DND-41 (cell line): ENCODE measurements around the gene CC2D2B.

ENCODE experiments used
- ATAC-seq: fragments of 200-7000 bp; cut with Tn5 transposase; 3 replicates; pipeline ENCODE4 v1.9.1; 2021; ENCODE audit warnings: low read depth; ENCODE audit not compliant: insufficient read depth
- DNase-seq: peaks from one replicate; pipeline ENCODE4 v3.0.0-alpha.2; 2020
- H2AFZ ChIP-seq: 2 replicates; pipeline ENCODE4 v1.6.0; 2012; ENCODE audit warnings: low read depth, low read length
- H3K27ac ChIP-seq: 2 replicates; pipeline ENCODE4 v1.5.1; 2012; ENCODE audit warnings: low read length, inconsistent platforms
- H3K27me3 ChIP-seq: fragments of 200-600 bp; sonication (generic); 2 replicates; pipeline ENCODE4 v1.6.0; 2012; ENCODE audit warnings: low read length, mild to moderate bottlenecking, inconsistent platforms; ENCODE audit not compliant: insufficient read depth, poor library complexity
- H3K36me3 ChIP-seq: 2 replicates; pipeline ENCODE4 v1.5.1; 2012; ENCODE audit warnings: low read length, inconsistent platforms; ENCODE audit not compliant: insufficient read depth
- H3K4me1 ChIP-seq: 2 replicates; pipeline ENCODE4 v1.5.1; 2012; ENCODE audit warnings: mild to moderate bottlenecking, low read length; ENCODE audit not compliant: insufficient read depth
- H3K4me2 ChIP-seq: 2 replicates; pipeline ENCODE4 v1.6.0; 2012; ENCODE audit warnings: mild to moderate bottlenecking, moderate library complexity, low read length, inconsistent platforms; ENCODE audit not compliant: insufficient read depth
- H3K4me3 ChIP-seq, 2 experiments: fragments of 200-600 bp in 1 of 2; shearing (Covaris generic) in 1 of 2; 2 replicates each; pipeline ENCODE4 v1.5.1; 2012 to 2016; ENCODE audit warnings: inconsistent platforms in 2 of 2, low read length in 2 of 2, mild to moderate bottlenecking in 2 of 2, low read depth in 1 of 2, moderate library complexity in 1 of 2
- H3K79me2 ChIP-seq: 2 replicates; pipeline ENCODE4 v1.6.0; 2012; ENCODE audit warnings: low read length, inconsistent platforms; ENCODE audit not compliant: insufficient read depth
- H3K9ac ChIP-seq: 2 replicates; pipeline ENCODE4 v1.6.0; 2012; ENCODE audit warnings: low read depth, mild to moderate bottlenecking, inconsistent platforms, low read length, moderate library complexity
- H3K9me3 ChIP-seq: 2 replicates; pipeline ENCODE4 v1.5.1; 2012; ENCODE audit warnings: low read length, moderate library complexity, mild to moderate bottlenecking, inconsistent platforms; ENCODE audit not compliant: insufficient read depth, severe bottlenecking
- H4K20me1 ChIP-seq: 2 replicates; pipeline ENCODE4 v1.6.0; 2012; ENCODE audit warnings: low read length; ENCODE audit not compliant: insufficient read depth
- CTCF ChIP-seq: IDR thresholded peaks from 2 replicates; pipeline ENCODE4 v1.5.1; 2012; ENCODE audit warnings: borderline replicate concordance, low read length, moderate library complexity, mild to moderate bottlenecking; ENCODE audit not compliant: poor library complexity, severe bottlenecking; ENCODE audit errors: extremely low read depth
- EZH2 ChIP-seq: IDR thresholded peaks from 3 replicates; pipeline ENCODE4 v1.6.1; 2012; ENCODE audit warnings: borderline replicate concordance, low read depth, mild to moderate bottlenecking, moderate library complexity, low read length, inconsistent platforms; ENCODE audit not compliant: severe bottlenecking

CC2D2B gene

GRCh38 chr10:96082153-96082552, 174.4 kb downstream of the CC2D2B start:
- Histone ChIP-seq H3K27me3 (no peaks in the 10 kb centered on the region), H3K9me3 (no peaks in the 10 kb centered on the region), H3K4me3 (no peak overlapping the region), H2AFZ (no peak overlapping the region), H3K79me2 (no peaks in the 10 kb centered on the region), H3K4me1 (no peaks in the 10 kb centered on the region), H3K27ac (no peak overlapping the region), H3K9ac (no peak overlapping the region), H3K4me2 (no peak overlapping the region), H4K20me1 (no peaks in the 10 kb centered on the region), H3K36me3 (peaks cover 3% of the 10 kb centered on the region)
- TF ChIP-seq EZH2 (no peak), CTCF (no peak)
- ATAC-seq = no peak
- no peak for DNase-seq
